A549 (cell line): ENCODE measurements around the gene TFDP1. TPM values are rescaled to one million over a fixed set of nuclear protein-coding genes. Genes with fewer than 3 reads are reported as not detected.

Source experiments
- ATAC-seq, 2 experiments: fragments of 200-7000 bp in 1 of 2; fragments of >200 bp in 1 of 2; cut with Nextera tagmentation in 1 of 2; cut with Tn5 transposase in 1 of 2; 3 replicates each; pipeline versions ENCODE4 v1.8.0 to v1.9.1; 2018 to 2020; ENCODE audit warnings: mild to moderate bottlenecking in 1 of 2, moderate library complexity in 1 of 2
- CTCF ChIA-PET: fragments of 300-600 bp; sonication (Branson Sonifier 250); formaldehyde crosslinking; extraction: SDS; loops from one replicate; lab custom pipeline; 2021; ENCODE audit warnings: antibody characterized with exemption, inconsistent platforms; lab: Yijun Ruan, JAX
- POLR2A ChIA-PET: fragments of 350-600 bp; formaldehyde crosslinking; extraction: SDS; loops from one replicate; lab custom pipeline; 2021; ENCODE audit warnings: antibody characterized with exemption, inconsistent platforms; lab: Yijun Ruan, JAX
- DNase-seq, 2 experiments: peaks; one replicate each; pipeline versions ENCODE4 v3.0.0 to v3.0.0-alpha.2; 2011 to 2016; ENCODE audit warnings: low read depth in 1 of 2, low spot score in 1 of 2
- FAIRE-seq: peaks from 2 replicates; lab custom pipeline; 2011; peaks lifted over from hg19 to GRCh38; lab: Jason Lieb, UNC
- H3K27ac ChIP-seq, 2 experiments: fragments of >200 bp; sonication (Bioruptor Twin); formaldehyde crosslinking; 3 replicates each; pipeline ENCODE4 v1.5.1; 2016 to 2017
- H3K4me1 ChIP-seq: fragments of >200 bp; sonication (Bioruptor Twin); formaldehyde crosslinking; 3 replicates; pipeline ENCODE4 v1.6.1; 2016
- H3K4me2 ChIP-seq: fragments of >200 bp; sonication (Bioruptor Twin); formaldehyde crosslinking; 3 replicates; pipeline ENCODE4 v1.6.1; 2016
- H3K4me3 ChIP-seq: fragments of >200 bp; sonication (Bioruptor Twin); formaldehyde crosslinking; 3 replicates; pipeline ENCODE4 v1.5.1; 2016
- H3K9me3 ChIP-seq: fragments of >200 bp; sonication (Bioruptor Twin); formaldehyde crosslinking; 3 replicates; pipeline ENCODE4 v1.6.1; 2016
- BHLHE40 ChIP-seq: IDR thresholded peaks from 2 replicates; pipeline ENCODE4 v1.6.1; 2012; ENCODE audit warnings: low read depth, low read length, inconsistent platforms
- CEBPB ChIP-seq, 2 experiments: fragments of >200 bp in 1 of 2; sonication (Bioruptor Twin) in 1 of 2; formaldehyde crosslinking in 1 of 2; IDR thresholded peaks; 2 replicates each; pipeline ENCODE4 v1.6.1; 2012 to 2016
- EHMT2 ChIP-seq: fragments of 200-600 bp; sonication (generic); IDR thresholded peaks from 2 replicates; pipeline ENCODE4 v1.6.1; 2016; ENCODE audit warnings: antibody characterized with exemption, low read depth, mild to moderate bottlenecking, moderate library complexity
- EP300 ChIP-seq, 2 experiments: fragments of >200 bp; sonication (Bioruptor Twin); formaldehyde crosslinking; IDR thresholded peaks; 2 replicates in 1 of 2; 3 replicates in 1 of 2; pipeline ENCODE4 v1.6.1; 2016 to 2017
- ESRRA ChIP-seq: fragments of 150-350 bp; IDR thresholded peaks from 2 replicates; pipeline ENCODE4 v1.6.1; 2014; ENCODE audit warnings: mild to moderate bottlenecking, low read length, borderline replicate concordance
- FOXS1 ChIP-seq: fragments of 250-450 bp; sonication (Bioruptor Pico); IDR thresholded peaks from 2 replicates; pipeline ENCODE4 v1.5.0; 2020; ENCODE audit warnings: mild to moderate bottlenecking, moderate library complexity
- HEYL ChIP-seq: fragments of 250-450 bp; sonication (Bioruptor Pico); IDR thresholded peaks from 2 replicates; pipeline ENCODE4 v1.8.0; 2021; ENCODE audit warnings: mild to moderate bottlenecking, moderate library complexity
- JUN ChIP-seq, 2 experiments: fragments of >200 bp; sonication (Bioruptor Twin); formaldehyde crosslinking; IDR thresholded peaks; 2 replicates in 1 of 2; 3 replicates in 1 of 2; pipeline ENCODE4 v1.6.1; 2016 to 2017
- PHF8 ChIP-seq: fragments of 200-600 bp; sonication (generic); IDR thresholded peaks from 2 replicates; pipeline ENCODE4 v1.6.1; 2016; ENCODE audit warnings: low read depth, mild to moderate bottlenecking, antibody characterized with exemption, moderate library complexity, borderline replicate concordance
- POLR2AphosphoS2 ChIP-seq: conservative IDR thresholded peaks from 2 replicates; pipeline ENCODE4 v1.6.1; 2012; ENCODE audit warnings: low read length, improper control_type of control experiment, inconsistent platforms
- RCOR1 ChIP-seq: fragments of 150-350 bp; IDR thresholded peaks from 2 replicates; pipeline ENCODE4 v1.6.1; 2014; ENCODE audit warnings: antibody characterized with exemption, low read length, low read depth
- RNF2 ChIP-seq: fragments of 200-600 bp; sonication (generic); IDR thresholded peaks from 2 replicates; pipeline ENCODE4 v1.6.1; 2016; ENCODE audit warnings: low read depth, mild to moderate bottlenecking, antibody characterized with exemption, moderate library complexity, borderline replicate concordance
- TFCP2L1 ChIP-seq: fragments of 250-450 bp; sonication (Bioruptor Pico); IDR thresholded peaks from 2 replicates; pipeline ENCODE4 v1.5.0; 2021; ENCODE audit warnings: mild to moderate bottlenecking
- ZFP36 ChIP-seq: fragments of 450-650 bp; IDR thresholded peaks from 2 replicates; pipeline ENCODE4 v1.6.1; 2014; ENCODE audit warnings: borderline replicate concordance; ENCODE audit not compliant: partially characterized antibody
- ZNF302 ChIP-seq: fragments of 250-450 bp; sonication (Bioruptor Pico); IDR thresholded peaks from 2 replicates; pipeline ENCODE4 v1.9.0; 2021; ENCODE audit warnings: inconsistent platforms, mild to moderate bottlenecking, moderate library complexity
- WGBS: methylation state at CpG from one replicate; pipeline ENCODE4 v1.1.6; 2017; ENCODE audit errors: missing lambda C conversion rate; 5-methylcytosine and 5-hydroxymethylcytosine counted together
- polyA plus RNA-seq, 4 experiments: library from polyadenylated mRNA; depleted of rRNA in 3 of 4; stranded (reverse); fragments of >200 nt; fragmentation: RNase III in 1 of 4; extraction: RNeasy Plus Mini Kit Qiagen cat#74134 plus additional on column Dnase treatment in 1 of 4; gene quantifications; 2 replicates in 3 of 4; 3 replicates in 1 of 4; pipeline ENCODE4 v1.2.3, GENCODE V29; 2011 to 2017
- TF ChIP-seq, protein P1 (sequence below): fragments of 450-650 bp; IDR thresholded peaks from 2 replicates; pipeline ENCODE4 v1.6.1; 2014; ENCODE audit warnings: antibody characterized with exemption
- TF ChIP-seq, protein P2 (sequence below): fragments of >200 bp; sonication (Bioruptor Twin); formaldehyde crosslinking; IDR thresholded peaks from 3 replicates; pipeline ENCODE4 v1.5.1; 2016
- TF ChIP-seq, protein P3 (sequence below): fragments of 150-350 bp; IDR thresholded peaks from 2 replicates; pipeline ENCODE4 v1.6.1; 2014; ENCODE audit warnings: low read depth, mild to moderate bottlenecking, low read length
- TF ChIP-seq, protein P4 (sequence below): fragments of >200 bp; sonication (Bioruptor Twin); formaldehyde crosslinking; IDR thresholded peaks from 2 replicates; pipeline ENCODE4 v1.6.1; 2016
- TF ChIP-seq, protein P5 (sequence below): fragments of >200 bp; sonication (Bioruptor Twin); formaldehyde crosslinking; IDR thresholded peaks from 3 replicates; pipeline ENCODE4 v1.6.1; 2016

The TFDP1 gene
- polyA plus RNA-seq, 2 of the 4 experiments (the other 2 are of a cell fraction): 73.2 to 88.4 TPM

DNA sequence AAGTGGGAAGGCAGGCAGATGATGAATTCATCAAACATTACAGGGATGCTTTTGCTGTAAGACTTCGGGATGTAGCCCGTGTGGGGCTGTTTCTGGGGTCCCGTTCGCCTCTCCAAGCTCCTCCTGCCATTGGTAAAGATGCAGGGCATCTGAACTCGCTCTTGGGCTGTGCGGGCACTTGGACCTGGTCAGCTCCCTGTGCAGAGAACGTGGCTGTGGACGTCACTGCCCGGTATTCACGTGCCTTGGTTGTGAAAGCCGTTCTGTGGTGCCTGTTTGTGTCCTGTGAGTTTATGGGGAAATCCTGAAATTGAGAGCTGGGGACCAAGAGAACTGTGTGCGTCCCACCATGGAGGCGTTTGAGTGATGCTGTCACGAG, 5.4 kb downstream of the TFDP1 start:
- Histone ChIP-seq H3K9me3 (no peaks in the 10 kb centered on the region), H3K4me1 (peaks cover 13% of the 10 kb centered on the region; the same call in 1 of the 3 replicates), H3K4me2 (no peak overlapping the region), H3K27ac (no peak overlapping the region), H3K4me3 (no peak overlapping the region)
- ChIA-PET CTCF (no interaction called here), POLR2A (no interaction called here)
- ATAC-seq (no peak), DNase-seq (no peak), FAIRE-seq (no peak)
- 96% methylated on average over 7 of the region's 14 CpGs for WGBS
- TF ChIP-seq PHF8: no peak
- TF ChIP-seq ZFP36: no peak
- no peak for TF ChIP-seq RCOR1
- TF ChIP-seq, protein P1, sequence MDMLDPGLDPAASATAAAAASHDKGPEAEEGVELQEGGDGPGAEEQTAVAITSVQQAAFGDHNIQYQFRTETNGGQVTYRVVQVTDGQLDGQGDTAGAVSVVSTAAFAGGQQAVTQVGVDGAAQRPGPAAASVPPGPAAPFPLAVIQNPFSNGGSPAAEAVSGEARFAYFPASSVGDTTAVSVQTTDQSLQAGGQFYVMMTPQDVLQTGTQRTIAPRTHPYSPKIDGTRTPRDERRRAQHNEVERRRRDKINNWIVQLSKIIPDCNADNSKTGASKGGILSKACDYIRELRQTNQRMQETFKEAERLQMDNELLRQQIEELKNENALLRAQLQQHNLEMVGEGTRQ: no peak
- TF ChIP-seq, protein P2, sequence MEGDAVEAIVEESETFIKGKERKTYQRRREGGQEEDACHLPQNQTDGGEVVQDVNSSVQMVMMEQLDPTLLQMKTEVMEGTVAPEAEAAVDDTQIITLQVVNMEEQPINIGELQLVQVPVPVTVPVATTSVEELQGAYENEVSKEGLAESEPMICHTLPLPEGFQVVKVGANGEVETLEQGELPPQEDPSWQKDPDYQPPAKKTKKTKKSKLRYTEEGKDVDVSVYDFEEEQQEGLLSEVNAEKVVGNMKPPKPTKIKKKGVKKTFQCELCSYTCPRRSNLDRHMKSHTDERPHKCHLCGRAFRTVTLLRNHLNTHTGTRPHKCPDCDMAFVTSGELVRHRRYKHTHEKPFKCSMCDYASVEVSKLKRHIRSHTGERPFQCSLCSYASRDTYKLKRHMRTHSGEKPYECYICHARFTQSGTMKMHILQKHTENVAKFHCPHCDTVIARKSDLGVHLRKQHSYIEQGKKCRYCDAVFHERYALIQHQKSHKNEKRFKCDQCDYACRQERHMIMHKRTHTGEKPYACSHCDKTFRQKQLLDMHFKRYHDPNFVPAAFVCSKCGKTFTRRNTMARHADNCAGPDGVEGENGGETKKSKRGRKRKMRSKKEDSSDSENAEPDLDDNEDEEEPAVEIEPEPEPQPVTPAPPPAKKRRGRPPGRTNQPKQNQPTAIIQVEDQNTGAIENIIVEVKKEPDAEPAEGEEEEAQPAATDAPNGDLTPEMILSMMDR: no peak
- TF ChIP-seq, protein P3, sequence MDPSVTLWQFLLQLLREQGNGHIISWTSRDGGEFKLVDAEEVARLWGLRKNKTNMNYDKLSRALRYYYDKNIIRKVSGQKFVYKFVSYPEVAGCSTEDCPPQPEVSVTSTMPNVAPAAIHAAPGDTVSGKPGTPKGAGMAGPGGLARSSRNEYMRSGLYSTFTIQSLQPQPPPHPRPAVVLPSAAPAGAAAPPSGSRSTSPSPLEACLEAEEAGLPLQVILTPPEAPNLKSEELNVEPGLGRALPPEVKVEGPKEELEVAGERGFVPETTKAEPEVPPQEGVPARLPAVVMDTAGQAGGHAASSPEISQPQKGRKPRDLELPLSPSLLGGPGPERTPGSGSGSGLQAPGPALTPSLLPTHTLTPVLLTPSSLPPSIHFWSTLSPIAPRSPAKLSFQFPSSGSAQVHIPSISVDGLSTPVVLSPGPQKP: no peak
- no peak for TF ChIP-seq TFCP2L1 (CRISPR knock-in tag)
- TF ChIP-seq BHLHE40: no peak
- no peak for TF ChIP-seq CEBPB (IDR thresholded peaks at IDR 0.05)
- TF ChIP-seq, protein P4, sequence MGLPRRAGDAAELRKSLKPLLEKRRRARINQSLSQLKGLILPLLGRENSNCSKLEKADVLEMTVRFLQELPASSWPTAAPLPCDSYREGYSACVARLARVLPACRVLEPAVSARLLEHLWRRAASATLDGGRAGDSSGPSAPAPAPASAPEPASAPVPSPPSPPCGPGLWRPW: no peak
- TF ChIP-seq FOXS1 (CRISPR knock-in tag): no peak
- no peak for TF ChIP-seq ESRRA
- no peak for TF ChIP-seq RNF2
- no peak for TF ChIP-seq EHMT2

DNA sequence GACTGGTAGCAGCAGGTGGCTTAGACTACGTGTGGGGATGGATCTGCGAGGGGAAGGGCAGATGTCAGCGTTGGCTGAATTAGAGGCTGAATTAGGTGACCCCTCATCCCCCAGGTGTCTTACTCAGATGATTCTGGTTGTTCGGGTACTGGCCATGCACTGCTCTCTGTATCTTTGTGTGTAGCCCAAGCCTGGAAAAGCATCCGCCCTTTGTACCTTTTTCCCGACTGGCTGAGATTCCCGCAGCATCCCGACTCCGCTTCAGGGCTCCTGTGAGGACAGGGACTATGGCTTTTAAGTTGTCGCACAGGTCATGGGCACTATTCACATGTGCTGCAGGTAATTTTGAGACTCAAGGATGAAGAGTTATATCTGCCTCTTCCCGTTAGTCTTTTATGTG, 7.2 kb downstream of the TFDP1 start:
- H3K27ac ChIP-seq: no peak overlapping the region
- WGBS: 95% methylated on average over 11 of the region's 11 CpGs
- no peak for TF ChIP-seq ZNF302 (CRISPR knock-in tag)
- TF ChIP-seq, protein P2: no peak
- FAIRE-seq: no peak
- no peak overlapping the region for H3K4me2 ChIP-seq
- ChIA-PET POLR2A (no interaction called here), CTCF (no interaction called here)
- H3K4me1 ChIP-seq: 0 out of 3 replicates have a peak, but pooled peaks cover 4% of the 10 kb centered on the region
- no peaks in the 10 kb centered on the region for H3K9me3 ChIP-seq
- DNase-seq: no peak
- ATAC-seq: no peak
- no peak overlapping the region for H3K4me3 ChIP-seq

DNA sequence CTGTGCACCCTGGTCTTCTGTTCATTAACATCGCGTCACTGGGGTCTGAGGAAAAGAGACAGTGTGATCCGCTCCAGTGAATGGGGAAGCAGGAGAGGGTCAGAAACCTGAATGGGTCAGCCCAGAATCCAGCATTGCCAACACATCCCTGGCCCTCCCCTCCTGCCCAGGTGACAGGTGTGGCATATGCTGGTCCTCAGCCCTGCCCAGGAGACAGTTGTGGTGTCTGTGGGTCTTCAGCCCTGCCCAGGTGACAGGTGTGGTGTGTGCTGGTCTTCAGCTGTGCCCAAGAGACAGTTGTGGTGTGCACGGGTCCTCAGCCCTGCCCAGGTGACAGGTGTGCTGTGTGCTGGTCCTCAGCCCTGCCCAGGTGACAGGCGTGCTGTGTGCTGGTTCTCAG, 8.0 kb downstream of the TFDP1 start:
- H3K4me1 ChIP-seq: no peaks in the 10 kb centered on the region
- POLR2A ChIA-PET: no interaction called here
- ATAC-seq: no peak

More for the DNA sequence above, 8.0 kb downstream of the TFDP1 start:
- Histone ChIP-seq H3K4me3 (no peak overlapping the region), H3K9me3 (no peaks in the 10 kb centered on the region), H3K4me2 (no peak overlapping the region), H3K27ac (no peak overlapping the region)
- no peak for DNase-seq
- FAIRE-seq: no peak
- CTCF ChIA-PET: no interaction called here
- WGBS: 100% methylated on average over 3 of the region's 5 CpGs
- TF ChIP-seq, protein P2: no peak
- TF ChIP-seq HEYL (CRISPR knock-in tag) (no peak), BHLHE40 (no peak), JUN (IDR thresholded peaks at IDR 0.05) (no peak), TFCP2L1 (CRISPR knock-in tag) (no peak), POLR2AphosphoS2 (no peak), EP300 (IDR thresholded peaks at IDR 0.05) (no peak)
- TF ChIP-seq, protein P5, sequence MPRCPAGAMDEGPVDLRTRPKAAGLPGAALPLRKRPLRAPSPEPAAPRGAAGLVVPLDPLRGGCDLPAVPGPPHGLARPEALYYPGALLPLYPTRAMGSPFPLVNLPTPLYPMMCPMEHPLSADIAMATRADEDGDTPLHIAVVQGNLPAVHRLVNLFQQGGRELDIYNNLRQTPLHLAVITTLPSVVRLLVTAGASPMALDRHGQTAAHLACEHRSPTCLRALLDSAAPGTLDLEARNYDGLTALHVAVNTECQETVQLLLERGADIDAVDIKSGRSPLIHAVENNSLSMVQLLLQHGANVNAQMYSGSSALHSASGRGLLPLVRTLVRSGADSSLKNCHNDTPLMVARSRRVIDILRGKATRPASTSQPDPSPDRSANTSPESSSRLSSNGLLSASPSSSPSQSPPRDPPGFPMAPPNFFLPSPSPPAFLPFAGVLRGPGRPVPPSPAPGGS: no peak
